HG02610 (cell line): Measurements from ENCODE around the gene KRTAP13-2.

Experiments
- ATAC-seq: cut with Tn5 transposase; IDR thresholded peaks from one replicate; pipeline ENCODE4 v1.9.1; 2021; ENCODE audit warnings: mild to moderate bottlenecking, moderate library complexity; ENCODE audit not compliant: unreplicated experiment

Gene KRTAP13-2

GRCh38 chr21:30326390-30326789 lies 45.7 kb downstream of the KRTAP13-2 start:
- ATAC-seq: no peak
